ENCODE data around the gene ZNF385B. TPM values are rescaled to one million over a fixed set of nuclear protein-coding genes. Genes with fewer than 3 reads are reported as not detected.

ZNF385B gene
- polyA plus RNA-seq, 1 donor (not counting 4 experiments of a cell fraction or from before 2014, with no cell fraction given) = 0.17 TPM

GRCh38 chr2:179612108-179612507, 249.3 kb downstream of the ZNF385B start:
- Histone ChIP-seq H3K4me1 (ENCODE audit: control insufficient read depth, extremely low read depth, insufficient read depth, low read length) (peaks cover 22% of the 10 kb centered on the region), H4K20me1 (ENCODE audit: control insufficient read depth, extremely low read depth, insufficient read depth, low read length) (no peaks in the 10 kb centered on the region), H3K9me3 (ENCODE audit: control insufficient read depth, low read depth, low read length) (no peaks in the 10 kb centered on the region), H3K79me2 (ENCODE audit: control insufficient read depth, insufficient read depth, low read length) (no peaks in the 10 kb centered on the region), H3K4me3 (ENCODE audit: control insufficient read depth in 2 of 3, extremely low read depth in 1 of 3, insufficient read depth in 2 of 3, low read depth in 1 of 3, low read length in 3 of 3) (no peak overlapping the region), H3K9ac (ENCODE audit: control insufficient read depth, extremely low read depth, insufficient read depth, low read length) (no peak overlapping the region), H3K9me1 (ENCODE audit: control insufficient read depth, extremely low read depth, insufficient read depth, low read length) (no peaks in the 10 kb centered on the region), H3K27me3 (ENCODE audit: control insufficient read depth, extremely low read depth, insufficient read depth, low read length) (no peaks in the 10 kb centered on the region), H2AFZ (ENCODE audit: control insufficient read depth, low read length) (no peak overlapping the region), H3K27ac (ENCODE audit: control insufficient read depth, insufficient read depth, low read length) (no peak overlapping the region), H3K4me2 (ENCODE audit: control insufficient read depth, extremely low read depth, insufficient read depth, low read depth, low read length) (no peak overlapping the region), H3K36me3 (ENCODE audit: control insufficient read depth in 2 of 2, extremely low read depth in 1 of 2, insufficient read depth in 2 of 2, low read length in 2 of 2) (no peaks in the 10 kb centered on the region)
- TF ChIP-seq, protein P1, sequence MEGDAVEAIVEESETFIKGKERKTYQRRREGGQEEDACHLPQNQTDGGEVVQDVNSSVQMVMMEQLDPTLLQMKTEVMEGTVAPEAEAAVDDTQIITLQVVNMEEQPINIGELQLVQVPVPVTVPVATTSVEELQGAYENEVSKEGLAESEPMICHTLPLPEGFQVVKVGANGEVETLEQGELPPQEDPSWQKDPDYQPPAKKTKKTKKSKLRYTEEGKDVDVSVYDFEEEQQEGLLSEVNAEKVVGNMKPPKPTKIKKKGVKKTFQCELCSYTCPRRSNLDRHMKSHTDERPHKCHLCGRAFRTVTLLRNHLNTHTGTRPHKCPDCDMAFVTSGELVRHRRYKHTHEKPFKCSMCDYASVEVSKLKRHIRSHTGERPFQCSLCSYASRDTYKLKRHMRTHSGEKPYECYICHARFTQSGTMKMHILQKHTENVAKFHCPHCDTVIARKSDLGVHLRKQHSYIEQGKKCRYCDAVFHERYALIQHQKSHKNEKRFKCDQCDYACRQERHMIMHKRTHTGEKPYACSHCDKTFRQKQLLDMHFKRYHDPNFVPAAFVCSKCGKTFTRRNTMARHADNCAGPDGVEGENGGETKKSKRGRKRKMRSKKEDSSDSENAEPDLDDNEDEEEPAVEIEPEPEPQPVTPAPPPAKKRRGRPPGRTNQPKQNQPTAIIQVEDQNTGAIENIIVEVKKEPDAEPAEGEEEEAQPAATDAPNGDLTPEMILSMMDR (optimal IDR thresholded peaks at IDR 0.05 in 1 of 3, IDR thresholded peaks at IDR 0.05 in 1 of 3, conservative IDR thresholded peaks at IDR 0.05 in 1 of 3; ENCODE audit: extremely low read depth in 1 of 3, insufficient read depth in 2 of 3, low read length in 3 of 3) = no peak
- TF ChIP-seq EZH2 (IDR thresholded peaks at IDR 0.05; ENCODE audit: low read length) = no peak
- FAIRE-seq (no peak), DNase-seq (ENCODE audit: low read depth, low spot score) (no peak)
- dilution Hi-C loops (cut with MboI; ENCODE audit: extremely low pct_ligation_motif_present, low sequenced_read_pairs) = no loop called here

DNA sequence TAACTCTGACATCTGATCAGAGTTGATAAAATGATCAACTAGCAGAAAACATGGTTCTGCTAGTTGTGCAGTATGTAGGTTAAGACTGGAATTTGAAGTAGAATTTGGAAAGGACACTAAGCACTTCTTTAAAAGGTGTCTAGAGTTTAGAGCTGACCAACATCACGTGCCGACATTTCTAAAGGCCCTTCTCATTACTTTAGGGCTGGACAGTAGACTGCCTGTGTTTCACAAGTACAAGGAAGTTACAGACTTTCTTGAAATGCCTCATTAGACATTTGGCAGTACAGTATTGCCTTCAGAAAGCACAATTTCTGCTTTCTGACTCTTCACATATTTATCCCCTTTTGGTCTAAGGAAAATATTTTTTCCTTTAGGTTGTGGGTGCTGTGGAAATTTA, 255.3 kb downstream of the ZNF385B start:
- Histone ChIP-seq H3K27ac (ENCODE audit: control insufficient read depth, insufficient read depth, low read length) (no peak overlapping the region), H3K9me1 (ENCODE audit: control insufficient read depth, extremely low read depth, insufficient read depth, low read length) (no peaks in the 10 kb centered on the region), H2AFZ (ENCODE audit: control insufficient read depth, low read length) (no peak overlapping the region), H3K36me3 (ENCODE audit: control insufficient read depth in 2 of 2, extremely low read depth in 1 of 2, insufficient read depth in 2 of 2, low read length in 2 of 2) (no peaks in the 10 kb centered on the region), H3K4me3 (ENCODE audit: control insufficient read depth in 2 of 3, extremely low read depth in 1 of 3, insufficient read depth in 2 of 3, low read depth in 1 of 3, low read length in 3 of 3) (no peak overlapping the region), H3K9ac (ENCODE audit: control insufficient read depth, extremely low read depth, insufficient read depth, low read length) (no peak overlapping the region), H4K20me1 (ENCODE audit: control insufficient read depth, extremely low read depth, insufficient read depth, low read length) (no peaks in the 10 kb centered on the region), H3K4me2 (ENCODE audit: control insufficient read depth, extremely low read depth, insufficient read depth, low read depth, low read length) (no peak overlapping the region), H3K27me3 (ENCODE audit: control insufficient read depth, extremely low read depth, insufficient read depth, low read length) (no peaks in the 10 kb centered on the region), H3K79me2 (ENCODE audit: control insufficient read depth, insufficient read depth, low read length) (no peaks in the 10 kb centered on the region), H3K9me3 (ENCODE audit: control insufficient read depth, low read depth, low read length) (no peaks in the 10 kb centered on the region), H3K4me1 (ENCODE audit: control insufficient read depth, extremely low read depth, insufficient read depth, low read length) (no peaks in the 10 kb centered on the region)
- TF ChIP-seq, protein P1 (optimal IDR thresholded peaks at IDR 0.05 in 1 of 3, IDR thresholded peaks at IDR 0.05 in 1 of 3, conservative IDR thresholded peaks at IDR 0.05 in 1 of 3; ENCODE audit: extremely low read depth in 1 of 3, insufficient read depth in 2 of 3, low read length in 3 of 3) = no peak
- TF ChIP-seq EZH2 (IDR thresholded peaks at IDR 0.05; ENCODE audit: low read length) = no peak
- FAIRE-seq (no peak), DNase-seq (ENCODE audit: low read depth, low spot score) (no peak)
- dilution Hi-C loops (cut with MboI; ENCODE audit: extremely low pct_ligation_motif_present, low sequenced_read_pairs) = no loop called here
